Pulmonary artery endothelial cell (primary cell): ENCODE results near the gene USP2. TPM values are rescaled to one million over a fixed set of nuclear protein-coding genes. Genes with fewer than 3 reads are reported as not detected.
A peak's percentile ranks its signal among the peaks of the same experiment; 100 is the strongest.

Experiments
- DNase-seq: peaks from one replicate; pipeline ENCODE4 v3.0.0-alpha.2; 2011; ENCODE audit warnings: low read depth, low spot score
- total RNA-seq: library from RNA; depleted of rRNA; stranded (reverse); fragments of >200 nt; gene quantifications from 2 replicates; pipeline ENCODE4 v1.2.3, GENCODE V29; 2014

USP2 gene
- total RNA-seq, 1 donor from 2014 or later, result 0.13 TPM

DNA sequence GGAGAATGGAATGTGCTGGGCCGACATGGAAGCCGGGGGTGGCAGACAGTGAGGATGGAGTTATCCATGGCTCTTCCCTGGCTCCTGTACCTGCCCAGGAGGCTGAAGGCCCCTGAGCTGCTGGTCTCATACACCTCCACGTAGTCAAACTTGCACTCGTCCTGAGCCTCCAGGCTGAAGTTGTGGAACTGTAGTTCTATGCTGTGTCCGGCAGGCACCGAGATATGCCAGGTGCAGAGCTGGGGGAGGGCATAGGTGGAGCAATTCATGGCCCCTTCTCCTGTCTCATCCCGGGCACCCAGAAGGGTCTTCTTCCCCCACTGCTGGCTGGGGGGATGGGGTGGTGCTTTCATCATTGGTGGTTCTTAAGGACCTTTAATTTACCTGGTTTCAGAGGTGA is 37.8 kb downstream of the USP2 start:
- no peak for DNase-seq

DNA sequence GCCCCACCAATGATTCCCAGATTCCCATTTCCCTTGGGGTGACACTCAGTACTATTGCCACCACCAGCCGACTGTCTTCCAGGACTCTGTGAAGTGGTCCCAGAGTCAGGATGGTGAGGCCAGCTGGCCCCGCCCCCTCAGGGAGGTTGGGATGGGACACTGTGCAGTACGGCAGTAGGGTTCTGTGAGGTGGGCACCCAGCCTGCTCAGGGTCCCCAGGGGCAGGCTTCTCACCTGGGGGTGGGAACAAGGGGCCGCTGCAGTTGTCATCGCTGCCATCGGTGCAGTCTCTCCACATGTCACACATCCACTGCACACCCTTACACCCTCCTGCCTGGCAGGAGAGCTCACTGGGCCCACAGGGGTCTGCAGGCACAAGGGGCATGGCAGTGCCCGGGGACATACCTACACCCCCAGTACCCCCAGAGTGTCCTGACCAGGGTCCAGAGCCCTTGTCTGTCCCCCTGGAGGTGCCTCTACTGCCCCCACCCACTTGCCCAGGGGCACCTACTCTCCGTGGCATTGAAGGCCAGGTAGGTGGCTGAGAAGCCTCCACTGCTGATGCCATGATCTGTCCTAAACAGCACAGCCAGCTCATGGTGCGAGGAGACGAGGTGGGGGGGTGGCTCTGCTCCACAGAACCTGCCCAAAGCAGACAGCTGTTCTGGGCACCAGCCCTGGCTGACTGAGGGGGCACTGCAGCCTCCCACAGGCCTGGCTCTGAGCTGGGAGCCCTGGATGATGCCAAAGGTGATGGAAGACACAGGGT is 38.9 kb downstream of the USP2 start:
- no peak for DNase-seq

DNA sequence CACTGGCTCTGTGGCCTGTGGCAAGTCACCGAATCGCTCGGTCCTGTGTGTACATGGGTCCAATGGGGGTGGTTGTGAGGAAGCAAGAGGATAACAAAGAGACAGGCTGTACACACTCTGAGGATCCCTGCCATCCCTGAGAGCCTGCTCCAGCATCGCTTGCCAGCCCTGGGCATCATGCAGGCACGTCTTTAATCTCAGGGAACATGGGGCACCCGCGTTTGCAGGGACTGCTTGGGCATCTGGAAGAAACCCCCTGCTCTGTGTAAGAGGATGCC is 39.5 kb downstream of the USP2 start:
- no peak for DNase-seq

DNA sequence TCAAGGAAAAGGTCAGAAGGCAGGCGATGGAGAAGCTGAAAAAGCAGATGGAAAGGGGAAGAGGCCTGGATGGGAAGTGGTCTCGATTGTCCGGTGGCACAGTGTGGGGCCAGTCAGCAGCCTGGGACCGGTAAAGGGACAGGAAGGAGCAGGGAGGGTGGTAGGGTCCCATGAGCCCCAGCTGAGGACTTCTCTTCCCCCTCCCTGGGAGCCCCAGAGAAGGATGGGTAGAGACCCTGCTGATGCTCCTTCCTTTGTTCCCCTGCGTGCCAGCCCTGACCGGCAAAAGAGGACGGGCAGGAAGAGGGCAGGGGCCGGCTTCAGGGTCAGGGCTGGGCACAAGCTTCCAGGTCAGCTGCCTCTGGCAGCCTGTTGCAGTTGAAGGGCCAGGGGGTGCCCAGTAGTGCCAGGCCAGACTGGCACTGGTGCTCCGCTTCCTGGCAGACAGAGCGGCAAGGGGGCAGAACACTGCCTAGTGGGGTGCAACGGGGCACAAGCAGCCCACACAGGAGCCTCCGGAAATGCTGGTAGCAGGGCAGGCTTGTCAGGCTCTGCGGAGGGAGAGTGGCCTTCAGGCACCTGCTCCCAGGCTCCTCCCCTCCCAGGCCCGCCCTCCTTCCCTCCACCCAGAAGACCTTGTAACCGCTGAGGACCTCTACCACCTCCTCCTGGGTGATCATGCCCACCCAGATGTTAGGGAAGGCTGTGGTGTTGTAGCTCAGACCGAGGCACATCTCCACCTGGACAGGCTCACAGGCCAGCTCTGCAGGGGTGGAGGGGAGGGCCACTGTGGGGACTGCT is 40.1 kb downstream of the USP2 start:
- no peak for DNase-seq

DNA sequence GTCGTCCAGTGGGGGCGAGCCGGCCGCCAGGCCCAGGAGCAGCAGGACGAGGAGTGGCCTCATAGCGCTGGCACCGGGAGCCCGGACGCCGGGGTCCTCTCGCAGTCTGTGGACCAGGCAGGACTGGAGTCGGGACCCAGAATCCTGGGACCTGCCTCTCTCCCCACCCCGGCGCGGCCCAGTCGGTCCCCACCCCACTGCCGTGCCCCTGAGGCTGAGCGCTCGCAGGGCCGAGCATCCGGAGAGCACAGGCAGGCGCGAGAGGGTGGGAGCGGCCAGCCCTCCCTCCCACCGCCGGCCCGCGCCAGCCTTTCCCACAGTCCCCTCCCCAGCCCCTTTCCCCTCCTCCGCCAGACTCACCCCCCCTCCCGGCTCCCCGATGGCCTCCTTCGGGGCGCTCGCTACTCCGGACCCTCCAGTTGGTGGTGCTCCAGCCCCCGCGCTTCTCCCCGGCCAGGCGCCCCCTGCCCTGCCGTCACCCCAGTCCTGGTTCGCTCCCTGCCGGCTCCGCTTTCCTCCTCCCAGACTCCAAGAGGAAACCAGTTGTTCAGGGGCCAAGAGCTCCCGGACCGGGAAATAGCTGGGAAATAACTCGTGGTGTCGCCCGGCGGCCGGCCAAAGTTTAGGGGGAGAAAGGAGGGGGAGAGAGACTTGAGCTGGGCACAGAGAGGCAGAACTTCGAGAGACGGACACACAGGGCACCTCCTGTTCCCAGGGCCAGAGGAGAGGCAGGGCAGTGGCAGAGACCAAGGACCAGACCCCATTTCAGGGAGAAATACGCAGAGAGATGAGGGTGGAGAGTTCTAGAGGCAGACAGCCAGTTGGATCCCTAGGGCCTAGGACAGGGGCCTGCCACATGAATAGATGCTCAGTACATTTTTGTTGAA is 40.9 kb downstream of the USP2 start, which contains the start of gene C1QTNF5:
TSS of gene C1QTNF5 (minus strand) at position 549 of the 887 bp plus-strand sequence. CDS start at position 63, 486 bp downstream.
- DNase-seq, result peak; percentile 82

DNA sequence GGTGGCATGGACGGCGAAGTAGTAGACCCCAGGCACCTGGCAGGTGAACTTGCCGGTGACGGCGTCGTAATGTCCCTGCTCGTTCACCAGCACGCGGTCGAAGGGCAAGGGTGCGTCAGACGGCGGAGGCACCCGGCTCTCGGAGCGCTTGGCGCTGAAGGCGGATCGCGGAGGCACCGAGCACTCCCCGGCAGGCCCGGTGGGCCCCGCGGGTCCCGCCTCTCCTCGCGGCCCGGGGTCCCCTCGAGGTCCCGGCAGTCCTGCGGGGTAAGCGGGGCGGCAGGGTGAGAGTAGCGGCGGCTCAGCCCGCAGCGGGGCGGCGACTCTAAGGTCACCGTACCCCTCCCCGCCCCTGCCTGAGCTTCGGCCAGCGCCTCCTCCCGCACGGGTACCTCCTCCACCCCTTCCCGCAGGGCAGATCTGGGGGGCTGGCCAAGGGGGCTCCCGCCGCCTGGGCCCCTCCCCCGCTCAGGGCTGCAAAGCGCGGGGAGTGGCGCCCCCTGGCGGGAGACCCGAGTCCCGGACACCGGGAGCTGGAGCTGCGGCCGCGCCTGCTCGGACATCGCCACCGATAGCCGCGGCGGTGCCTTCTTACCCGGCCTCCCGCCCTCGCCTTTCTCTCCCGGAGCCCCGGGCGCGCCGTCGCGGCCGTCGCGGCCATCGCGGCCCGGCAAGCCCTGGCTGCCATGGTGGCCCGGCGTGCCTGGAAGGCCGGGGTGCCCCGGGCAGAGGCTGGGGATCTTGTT is 41.7 kb downstream of the USP2 start:
- DNase-seq, result no peak

DNA sequence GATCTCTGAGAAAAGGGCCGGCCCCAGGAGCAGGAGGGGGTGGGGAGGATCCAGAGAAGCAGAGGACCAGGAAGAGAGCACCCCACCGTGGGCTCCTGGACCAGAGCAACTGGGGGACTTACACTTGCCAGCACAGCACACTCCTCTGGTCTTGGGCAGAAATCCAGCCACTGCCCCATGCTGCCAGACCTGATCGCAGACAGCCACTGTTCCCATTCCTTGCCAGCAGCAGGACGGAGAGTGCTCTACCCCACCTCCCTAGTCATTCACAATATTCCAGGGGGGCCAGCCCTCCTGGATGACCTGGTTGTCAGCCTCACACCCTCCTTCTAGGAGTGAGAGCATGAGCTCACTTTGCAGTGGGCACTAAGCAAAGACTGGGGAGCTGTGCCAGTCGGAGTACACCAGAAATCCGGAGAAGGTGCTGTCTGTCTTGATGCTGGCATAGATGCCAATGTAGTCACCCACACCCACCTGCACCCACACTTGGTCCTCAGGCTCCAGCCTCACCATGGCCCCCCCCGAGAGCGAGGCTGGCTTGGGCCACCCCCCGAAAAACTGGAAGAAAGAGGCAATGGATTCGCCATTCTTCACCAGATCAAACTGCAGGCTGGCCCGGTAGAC is 42.4 kb downstream of the USP2 start:
- no peak for DNase-seq

DNA sequence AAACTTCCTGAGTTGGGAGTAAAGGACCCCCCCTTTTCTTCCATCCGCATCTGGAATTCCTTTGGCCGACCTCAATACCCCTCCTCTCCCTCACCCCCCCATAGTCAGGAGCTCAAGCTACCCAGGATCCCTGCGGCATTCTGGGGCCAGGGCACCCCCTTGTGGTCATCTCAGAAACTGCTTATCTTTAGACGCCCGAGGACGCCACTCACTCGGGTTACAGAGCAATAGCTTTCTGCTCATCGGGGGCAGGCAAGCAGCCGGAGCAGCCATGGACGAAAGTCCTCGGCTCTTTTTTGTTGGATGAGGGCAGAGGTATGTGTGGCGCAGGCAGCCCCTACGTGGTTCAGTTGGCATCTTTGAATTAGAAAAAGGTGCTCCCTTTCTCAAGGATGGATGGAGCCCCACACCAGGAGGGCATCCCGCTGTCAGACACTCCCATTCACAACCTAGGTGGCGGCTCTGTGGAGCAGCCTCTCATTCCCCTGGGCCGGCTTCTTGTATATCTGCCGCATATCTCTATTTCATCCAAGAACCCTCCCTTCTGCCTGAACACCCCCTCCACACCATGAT is 43.1 kb downstream of the USP2 start:
- no peak for DNase-seq

DNA sequence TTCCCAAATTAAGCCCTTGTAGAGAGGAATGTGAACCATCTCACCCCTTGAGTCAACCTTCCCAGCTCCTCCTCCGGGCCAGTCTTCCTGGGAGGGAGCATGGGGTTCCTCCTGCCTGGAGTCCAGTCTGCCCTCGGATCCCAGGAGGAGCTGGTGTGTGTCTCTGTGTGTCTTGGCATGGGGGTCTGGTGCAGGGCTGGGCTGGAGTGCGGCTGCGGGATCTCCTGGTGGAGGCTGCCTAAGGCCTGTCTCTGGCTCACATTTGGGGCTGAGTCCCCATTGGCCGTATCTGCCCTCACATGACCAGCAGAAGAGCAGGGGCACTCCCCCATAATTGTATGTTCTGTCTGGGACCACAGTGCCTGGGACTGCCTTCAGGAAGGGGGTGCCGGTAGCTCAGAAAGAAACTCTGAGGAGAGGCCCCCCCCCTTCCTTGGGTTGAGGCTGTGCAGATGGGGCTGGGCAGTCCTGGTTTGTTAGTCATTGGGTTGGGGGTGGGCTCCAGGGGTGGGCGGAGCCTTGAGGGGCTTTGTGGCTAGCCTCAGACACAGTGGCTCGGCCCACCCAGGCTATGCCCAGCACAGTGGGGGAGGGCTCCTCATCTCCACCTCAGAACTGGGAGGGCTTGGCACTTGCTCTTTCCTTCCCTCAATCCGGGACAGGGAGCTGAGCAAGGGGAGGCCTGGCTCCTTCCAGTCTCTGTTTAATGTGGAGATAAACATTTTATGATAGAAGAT is 43.7 kb downstream of the USP2 start:
- no peak for DNase-seq

DNA sequence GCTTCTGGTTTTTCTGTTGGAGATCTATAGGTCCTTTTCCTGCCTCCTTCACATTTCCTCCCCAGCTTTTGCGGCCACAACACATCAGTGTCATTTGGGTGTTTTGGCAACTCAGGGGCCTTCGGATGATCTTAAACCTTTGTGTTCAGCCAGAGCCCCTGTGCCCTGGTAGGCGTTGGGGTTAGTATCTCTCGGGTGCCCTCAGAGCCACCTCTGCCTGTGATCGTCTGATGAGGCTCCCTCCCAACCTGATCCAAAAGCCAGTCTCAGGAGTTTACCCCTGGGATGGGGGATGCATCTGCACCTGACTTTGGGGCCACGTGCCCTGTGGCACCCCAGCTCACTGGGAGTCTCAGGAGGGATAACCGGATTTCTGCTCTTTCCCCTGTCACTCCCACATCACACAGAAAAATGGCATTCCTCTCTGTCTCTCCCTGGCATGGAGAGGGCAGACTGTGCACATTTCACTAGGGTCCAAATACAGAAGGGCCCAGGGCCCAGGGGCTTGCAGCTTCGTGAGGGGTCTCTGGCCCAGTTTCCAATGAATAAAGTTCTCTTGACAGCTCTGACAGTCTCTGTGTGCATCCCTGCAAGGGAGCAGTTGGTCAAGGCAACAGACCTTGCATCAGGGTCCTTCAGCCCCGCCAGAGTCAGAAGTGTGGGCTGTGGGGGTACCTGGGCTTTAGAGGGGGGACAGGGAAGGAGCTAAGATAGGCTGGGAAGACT is 44.6 kb downstream of the USP2 start:
- no peak for DNase-seq

DNA sequence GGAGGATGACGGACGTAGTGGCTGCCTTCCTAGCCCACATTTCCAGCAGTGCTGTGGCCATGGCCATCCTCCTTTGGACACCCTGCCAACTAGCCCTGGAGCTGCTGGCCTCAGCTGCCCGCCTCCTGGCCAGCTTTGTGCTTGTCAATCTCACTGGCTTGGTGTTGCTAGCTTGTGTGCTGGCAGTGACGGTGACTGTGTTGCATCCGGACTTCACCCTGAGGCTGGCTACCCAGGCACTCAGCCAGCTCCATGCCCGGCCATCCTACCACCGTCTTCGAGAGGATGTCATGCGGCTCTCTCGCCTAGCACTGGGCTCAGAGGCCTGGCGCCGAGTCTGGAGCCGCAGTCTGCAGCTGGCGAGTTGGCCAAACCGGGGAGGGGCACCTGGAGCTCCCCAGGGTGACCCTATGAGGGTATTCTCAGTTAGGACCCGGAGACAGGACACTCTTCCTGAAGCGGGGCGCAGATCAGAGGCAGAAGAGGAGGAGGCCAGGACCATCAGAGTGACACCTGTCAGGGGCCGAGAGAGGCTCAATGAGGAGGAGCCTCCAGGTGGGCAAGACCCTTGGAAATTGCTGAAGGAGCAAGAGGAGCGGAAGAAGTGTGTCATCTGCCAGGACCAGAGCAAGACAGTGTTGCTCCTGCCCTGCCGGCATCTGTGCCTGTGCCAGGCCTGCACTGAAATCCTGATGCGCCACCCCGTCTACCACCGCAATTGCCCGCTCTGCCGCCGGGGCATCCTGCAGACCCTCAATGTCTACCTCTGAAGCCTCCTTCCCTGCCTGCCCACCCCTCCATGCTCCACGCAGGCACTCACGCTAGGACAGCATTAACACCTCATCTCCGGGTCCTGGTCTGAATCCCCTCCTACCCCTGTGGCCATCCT is 45.6 kb downstream of the USP2 start:
- no peak for DNase-seq

DNA sequence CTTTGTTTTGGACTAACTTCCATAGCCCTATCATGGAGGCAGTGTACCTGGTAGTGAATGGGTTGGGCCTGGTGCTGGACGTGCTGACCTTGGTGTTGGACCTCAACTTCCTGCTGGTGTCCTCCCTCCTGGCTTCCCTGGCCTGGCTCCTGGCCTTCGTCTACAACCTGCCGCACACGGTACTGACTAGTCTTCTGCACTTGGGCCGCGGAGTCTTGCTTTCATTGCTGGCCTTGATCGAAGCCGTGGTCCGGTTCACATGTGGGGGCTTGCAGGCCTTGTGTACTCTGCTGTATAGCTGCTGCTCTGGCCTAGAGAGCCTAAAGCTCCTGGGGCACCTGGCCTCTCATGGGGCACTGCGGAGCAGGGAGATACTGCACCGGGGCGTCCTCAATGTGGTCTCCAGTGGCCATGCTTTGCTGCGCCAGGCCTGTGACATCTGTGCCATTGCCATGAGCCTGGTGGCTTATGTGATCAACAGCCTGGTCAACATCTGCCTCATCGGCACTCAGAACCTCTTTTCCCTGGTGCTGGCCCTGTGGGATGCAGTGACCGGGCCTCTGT is 46.3 kb downstream of the USP2 start:
- DNase-seq, result no peak

DNA sequence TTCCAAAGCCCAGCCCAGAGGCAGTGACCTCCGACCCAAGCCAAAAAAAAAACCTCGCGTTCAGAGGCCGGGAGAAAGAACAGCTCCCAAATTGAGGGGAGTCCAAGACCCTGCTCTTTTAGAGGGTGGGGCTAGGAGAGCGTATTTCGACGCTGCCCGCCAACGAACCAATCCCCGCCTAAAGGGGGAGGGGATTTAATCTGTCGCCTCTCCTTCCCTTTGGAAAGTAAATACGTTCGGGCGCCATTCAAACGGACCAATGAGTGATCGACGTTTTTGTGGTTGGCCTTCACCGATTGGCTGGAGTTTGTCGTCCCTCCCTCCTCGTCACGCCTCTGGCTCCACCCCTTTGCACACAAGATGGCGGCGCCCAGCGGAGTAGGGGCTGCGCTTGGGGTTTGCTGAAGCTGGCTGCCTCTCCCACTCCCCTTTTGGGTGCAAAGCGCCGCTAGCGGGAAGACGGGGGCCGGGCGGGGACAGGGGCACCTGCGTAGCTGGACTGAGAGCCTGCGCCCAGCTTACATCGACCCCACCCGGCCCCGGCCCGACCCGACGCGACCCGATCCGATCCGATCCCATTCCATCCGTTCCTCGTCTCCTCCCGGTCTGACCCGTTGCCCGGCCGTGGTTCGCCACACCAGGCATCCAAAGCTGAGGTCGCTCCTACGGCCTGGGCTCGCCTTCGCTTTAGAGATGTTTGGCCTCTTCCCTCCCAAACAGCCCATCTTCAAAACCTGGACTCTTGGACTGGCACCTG is 47.1 kb downstream of the USP2 start, which contains the start of gene RNF26:
TSS of gene RNF26 (plus strand) at position 354 of the 757 bp plus-strand sequence. CDS start 596 bp downstream, outside the sequence.
- DNase-seq, result peak; percentile 95

DNA sequence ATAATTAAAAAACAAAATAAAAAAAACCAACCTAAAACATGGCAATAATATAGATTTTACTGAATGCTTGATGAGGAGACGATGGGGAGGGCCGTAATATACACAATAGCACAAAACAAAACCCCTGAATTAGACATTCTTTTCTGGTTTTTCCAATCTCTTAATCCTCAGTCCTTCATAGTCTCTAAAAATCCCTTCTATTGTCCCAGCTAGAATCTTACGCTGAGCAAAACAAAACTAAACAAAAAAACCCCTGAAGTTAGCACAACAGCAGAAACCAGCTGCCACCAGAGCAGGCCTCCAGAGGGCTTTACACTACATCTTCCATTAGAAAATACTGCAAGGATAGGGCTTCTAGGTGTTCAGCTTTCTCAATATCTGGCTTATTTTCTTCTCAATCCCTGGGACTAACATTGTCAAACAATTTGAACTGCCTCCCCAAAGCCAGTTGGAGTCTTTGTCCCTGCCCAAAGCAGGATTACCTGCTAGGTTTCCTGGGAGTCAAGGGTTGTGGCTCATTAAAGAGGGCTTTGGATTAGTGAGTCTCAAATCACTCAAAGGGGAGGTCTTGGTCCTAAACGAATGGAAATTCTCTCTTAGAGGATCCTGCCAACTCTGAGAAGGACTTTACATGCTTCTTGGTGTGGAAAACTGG is 49.3 kb downstream of the USP2 start:
- DNase-seq, result no peak

DNA sequence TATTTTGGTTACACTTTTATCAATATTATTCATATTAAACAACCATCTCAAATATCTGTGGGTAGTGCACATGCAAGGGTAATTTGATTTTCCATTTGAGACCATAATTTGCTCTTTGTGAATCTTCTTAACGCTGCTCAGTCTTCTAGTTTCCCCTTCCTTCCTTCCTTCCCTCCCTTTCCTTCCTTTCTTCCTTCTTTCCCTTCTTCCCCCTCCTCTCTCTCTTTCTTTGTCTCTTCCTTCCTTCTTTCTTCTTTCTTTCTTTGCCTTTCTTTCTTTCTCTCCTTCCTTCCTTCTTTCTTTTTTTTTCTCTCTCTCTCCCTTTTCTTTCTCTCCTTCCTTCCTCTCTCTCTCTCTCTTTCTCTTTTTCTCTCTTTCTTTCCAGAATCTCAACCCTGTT is 51.3 kb downstream of the USP2 start:
- no peak for DNase-seq

DNA sequence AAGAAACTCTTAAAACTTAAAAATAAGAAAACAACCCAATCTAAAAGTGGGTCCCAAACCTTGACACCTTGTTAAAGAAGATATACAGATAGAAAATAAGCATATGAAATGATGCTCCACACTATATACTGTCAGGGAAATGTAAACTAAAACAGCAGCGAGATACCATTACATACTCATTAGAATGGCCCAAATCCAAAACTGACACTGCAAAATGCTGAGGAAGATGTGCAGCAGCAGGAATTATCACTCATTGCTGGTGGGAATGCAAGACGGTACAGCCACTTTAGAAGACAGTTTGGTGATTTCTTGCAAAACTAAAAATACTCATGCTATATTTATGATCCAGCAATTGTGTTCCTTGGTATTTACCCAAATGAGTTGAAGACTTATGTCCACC is 52.2 kb downstream of the USP2 start:
- no peak for DNase-seq
